AG04450 (cell line): ENCODE measurements around the gene EPN2. TPM values are rescaled to one million over a fixed set of nuclear protein-coding genes. Genes with fewer than 3 reads are reported as not detected.

Source experiments
- CTCF ChIA-PET: fragments of 300-600, 350-600 bp; formaldehyde crosslinking; extraction: SDS; loops from one replicate; lab custom pipeline; 2022; ENCODE audit warnings: antibody characterized with exemption, inconsistent platforms; lab: Charles Lee
- POLR2A ChIA-PET: fragments of 350-600 bp; formaldehyde crosslinking; extraction: SDS; loops from one replicate; lab custom pipeline; 2021; ENCODE audit warnings: antibody characterized with exemption, inconsistent platforms; lab: Yijun Ruan, JAX
- DNase-seq: peaks from one replicate; pipeline ENCODE4 v3.0.0-alpha.2; 2011; ENCODE audit warnings: low read depth, low spot score
- H3K27ac ChIP-seq: one replicate; pipeline ENCODE4 v1.5.1; 2012; ENCODE audit warnings: low read depth, low read length, control low read depth
- H3K27me3 ChIP-seq: one replicate; pipeline ENCODE4 v1.6.0; 2012; ENCODE audit warnings: low read length; ENCODE audit not compliant: control insufficient read depth, insufficient read depth
- H3K4me3 ChIP-seq: 2 replicates; pipeline ENCODE4 v1.5.1; 2011; ENCODE audit warnings: mild to moderate bottlenecking, low read depth, low read length, control low read depth
- H3K9me3 ChIP-seq: 2 replicates; pipeline ENCODE4 v1.5.1; 2012; ENCODE audit warnings: low read length; ENCODE audit not compliant: control insufficient read depth, insufficient read depth
- CTCF ChIP-seq: IDR thresholded peaks from 2 replicates; pipeline ENCODE4 v1.5.1; 2011; ENCODE audit warnings: low read depth, low read length, control low read depth, inconsistent platforms
- polyA plus RNA-seq: library from polyadenylated mRNA; depleted of rRNA; stranded (reverse); fragments of >200 nt; gene quantifications from 2 replicates; pipeline ENCODE4 v1.2.3, GENCODE V29; 2011

EPN2 gene
- polyA plus RNA-seq, 1 experiment, result 27.9 TPM

- no peaks in the 10 kb centered on the region for H3K27me3 ChIP-seq
- H3K27ac ChIP-seq, result no peak overlapping the region
- TF ChIP-seq CTCF, result no peak
- POLR2A ChIA-PET, result no interaction called here
- CTCF ChIA-PET, result interaction anchor here (1.8 kb wide), 1 partner anchor 397 kb away, joined by 5 read pairs; no protein-coding TSS in a partner anchor
- H3K4me3 ChIP-seq, result no peak overlapping the region
- no peak for DNase-seq
- H3K9me3 ChIP-seq, result no peaks in the 10 kb centered on the region
These were observed 132.8 kb downstream of the EPN2 start for GRCh38 chr17:19369846-19370492.

- Histone ChIP-seq H3K27me3 (no peaks in the 10 kb centered on the region), H3K4me3 (no peak overlapping the region), H3K9me3 (no peaks in the 10 kb centered on the region), H3K27ac (no peak overlapping the region)
- no peak for TF ChIP-seq CTCF
- CTCF ChIA-PET, result interaction anchor here (0.8 kb wide), 1 partner anchor 18 kb away, joined by 3 read pairs; no protein-coding TSS in a partner anchor
- POLR2A ChIA-PET, result no interaction called here
- no peak for DNase-seq
These were observed 133.4 kb downstream of the EPN2 start for GRCh38 chr17:19370493-19370960.

- CTCF ChIA-PET, result interaction anchor here (0.8 to 1.1 kb wide), 2 partner anchors 9 to 17 kb away, joined by 3 read pairs; partner anchors contain the start of gene B9D1
- Histone ChIP-seq H3K9me3 (no peaks in the 10 kb centered on the region), H3K4me3 (no peak overlapping the region), H3K27me3 (no peaks in the 10 kb centered on the region), H3K27ac (no peak overlapping the region)
- no peak for DNase-seq
- POLR2A ChIA-PET, result no interaction called here
- TF ChIP-seq CTCF, result no peak
These were observed 134.3 kb downstream of the EPN2 start for GRCh38 chr17:19371259-19372010.

GRCh38 chr17:19372011-19372370, 134.8 kb downstream of the EPN2 start:
- Histone ChIP-seq H3K9me3 (no peaks in the 10 kb centered on the region), H3K4me3 (no peak overlapping the region), H3K27me3 (no peaks in the 10 kb centered on the region), H3K27ac (no peak overlapping the region)
- DNase-seq, result no peak
- ChIA-PET POLR2A (no interaction called here), CTCF (interaction anchor here (1.1 kb wide), 1 partner anchor 9 kb away, joined by 3 read pairs; the partner anchor contains the start of gene B9D1)
- TF ChIP-seq CTCF, result no peak

- Histone ChIP-seq H3K27ac (no peak overlapping the region), H3K9me3 (no peaks in the 10 kb centered on the region; the same call in 1 of the 2 replicates), H3K27me3 (no peaks in the 10 kb centered on the region), H3K4me3 (no peak overlapping the region)
- ChIA-PET CTCF (interaction anchor here (1.1 kb wide), 1 partner anchor 10 kb away, joined by 3 read pairs; the partner anchor contains the start of gene B9D1), POLR2A (no interaction called here)
- no peak for TF ChIP-seq CTCF
- no peak for DNase-seq
These were observed 135.3 kb downstream of the EPN2 start for GRCh38 chr17:19372439-19372838.
